Activated CD8-positive, alpha-beta memory T cell treated with anti-CD3 and anti-CD28 coated beads, Interleukin-2, amount 50 U/mL, for 1 hour (primary cell): Measurements from ENCODE around the gene CRYGN.

Experiments
- DNase-seq: peaks from one replicate; pipeline ENCODE4 v3.0.0-alpha.2; 2020; ENCODE audit errors: extremely low read depth

The CRYGN gene

GRCh38 chr7:151439855-151440798 lies at the start of gene CRYGN:
Gene CRYGN (minus strand): TSS chr7:151440141. CDS start chr7:151439917, 224 bp downstream.
- no peak for DNase-seq

- DNase-seq, result no peak
These were observed 49.6 kb upstream of the CRYGN start for GRCh38 chr7:151489498-151489897.

GRCh38 chr7:151488096-151488495 lies 48.2 kb upstream of the CRYGN start:
- DNase-seq, result no peak

- no peak for DNase-seq
These were observed 47.3 kb upstream of the CRYGN start for GRCh38 chr7:151487228-151487627.

- DNase-seq, result no peak
These were observed 46.1 kb upstream of the CRYGN start for GRCh38 chr7:151486074-151486473.

GRCh38 chr7:151484971-151485707 lies 45.2 kb upstream of the CRYGN start:
- no peak for DNase-seq

GRCh38 chr7:151483711-151483983 lies 43.7 kb upstream of the CRYGN start:
- no peak for DNase-seq

- DNase-seq, result no peak
These were observed 43.2 kb upstream of the CRYGN start for GRCh38 chr7:151482883-151483710.

GRCh38 chr7:151481650-151482505 lies 41.9 kb upstream of the CRYGN start:
- DNase-seq, result no peak

- DNase-seq, result no peak
These were observed 37.9 kb upstream of the CRYGN start for GRCh38 chr7:151477867-151478266.

GRCh38 chr7:151472644-151473380 lies 32.9 kb upstream of the CRYGN start:
- no peak for DNase-seq

- DNase-seq, result no peak
These were observed 30.8 kb upstream of the CRYGN start for GRCh38 chr7:151470711-151471110.

GRCh38 chr7:151469281-151469680 lies 29.3 kb upstream of the CRYGN start:
- no peak for DNase-seq

GRCh38 chr7:151468217-151469018 lies 28.5 kb upstream of the CRYGN start:
- DNase-seq, result no peak

- DNase-seq, result no peak
These were observed 25.2 kb upstream of the CRYGN start for GRCh38 chr7:151465169-151465568.

GRCh38 chr7:151462306-151462779 lies 22.4 kb upstream of the CRYGN start:
- DNase-seq, result no peak

GRCh38 chr7:151461942-151462230 lies 21.9 kb upstream of the CRYGN start:
- DNase-seq, result no peak

- DNase-seq, result no peak
These were observed 21.4 kb upstream of the CRYGN start for GRCh38 chr7:151461096-151461941.

- DNase-seq, result no peak
These were observed 20.5 kb upstream of the CRYGN start for GRCh38 chr7:151460474-151460855.
